Testis (tissue), 3 donors: ENCODE data around the gene UPK3BL2. TPM values are rescaled to one million over a fixed set of nuclear protein-coding genes. Genes with fewer than 3 reads are reported as not detected.
"Not testable (repeated sequence)": the region's sequence is repeated elsewhere in the genome, so short reads cannot be mapped to it uniquely, and the experiment has no call there.

Source experiments
- DNase-seq: peaks from one replicate; pipeline ENCODE4 v3.0.0-alpha.2; 2019
- H3K27ac ChIP-seq, 2 donors: fragments of 200-600 bp; sonication (generic); one replicate each; pipeline ENCODE4 v1.5.1; 2019
- H3K27me3 ChIP-seq: fragments of 200-600 bp; sonication (generic); one replicate; pipeline ENCODE4 v1.5.1; 2019
- H3K36me3 ChIP-seq: fragments of 200-600 bp; sonication (generic); one replicate; pipeline ENCODE4 v1.5.1; 2017; ENCODE audit warnings: low read depth; ENCODE audit errors: missing control alignments
- H3K4me1 ChIP-seq: fragments of 200-600 bp; sonication (generic); one replicate; pipeline ENCODE4 v1.5.1; 2019
- H3K4me3 ChIP-seq, 2 donors: fragments of 200-600 bp; sonication (generic); one replicate each; pipeline ENCODE4 v1.5.1; 2017 to 2019
- H3K9me3 ChIP-seq: fragments of 200-600 bp; sonication (generic); one replicate; pipeline ENCODE4 v1.5.1; 2017
- WGBS, 2 donors: methylation state at CpG; one replicate each; pipeline ENCODE4 v1.1.5; 2018; 5-methylcytosine and 5-hydroxymethylcytosine counted together
- intact Hi-C: fragments of 100-400 bp; cut with DNase I; formaldehyde crosslinking; loops from one replicate; pipeline ENCODE4 v1.15.1; 2023; ENCODE audit warnings: low total_unique reads
- polyA plus RNA-seq: library from polyadenylated mRNA; stranded (reverse); fragments of 350-450 nt; fragmentation: Illumina TruSeq; extraction: RNeasy Lipid Tissue Mini Kit (QIAGEN cat#74804); gene quantifications from one replicate; pipeline ENCODE4 v1.2.3, GENCODE V29; 2014; ENCODE audit warnings: low read depth, low replicate concordance; ENCODE audit not compliant: insufficient read depth
- total RNA-seq, 2 donors: library from RNA; depleted of rRNA; stranded (reverse); fragments of >200 nt; gene quantifications; one replicate each; pipeline ENCODE4 v1.2.3, GENCODE V29; 2016

Gene UPK3BL2
- total and polyA plus RNA-seq, 3 donors from 2014 or later = 4.4 to 10.5 (median 5.6) TPM

GRCh38 chr7:102490529-102491075 lies 52.9 kb downstream of the UPK3BL2 start:
- H3K4me3 ChIP-seq, H3K4me1 ChIP-seq, H3K9me3 ChIP-seq, H3K27ac ChIP-seq, H3K27me3 ChIP-seq, intact Hi-C loops, DNase-seq, H3K36me3 ChIP-seq: not testable (repeated sequence)
- no CpG with 5 or more reads among the region's 12 CpGs for WGBS, 2 donors

Other genes starting within 250 kb of the UPK3BL2 start
- gene SPDYE6, start 187.3 kb downstream of the UPK3BL2 start, total RNA-seq = 1 to 10 TPM; 2.3 to 5.2 TPM
- gene SPDYE6, start 187.3 kb downstream of the UPK3BL2 start, polyA plus RNA-seq = 6.7 TPM
- gene PRKRIP1, start 147.3 kb downstream of the UPK3BL2 start, total RNA-seq = 10 to 100 TPM; 52.5 to 71.1 TPM
- 50.8 TPM for gene PRKRIP1, start 147.3 kb downstream of the UPK3BL2 start, polyA plus RNA-seq
- 10 to 100 TPM in 1 of 2 donors, 1 to 10 TPM in 1; 9.7 to 10.3 TPM for gene ORAI2, start 110.1 kb downstream of the UPK3BL2 start, total RNA-seq
- gene ORAI2, start 110.1 kb downstream of the UPK3BL2 start, polyA plus RNA-seq = 9.9 TPM
- gene ALKBH4, start 78.8 kb downstream of the UPK3BL2 start, total RNA-seq = 10 to 100 TPM; 26.7 to 27.7 TPM
- 9.3 TPM for gene ALKBH4, start 78.8 kb downstream of the UPK3BL2 start, polyA plus RNA-seq
- gene LRWD1, start 78.7 kb downstream of the UPK3BL2 start, total RNA-seq = 100 to 1,000 TPM; 221 to 350 TPM
- gene LRWD1, start 78.7 kb downstream of the UPK3BL2 start, polyA plus RNA-seq = 540 TPM
- 10 to 100 TPM; 33.9 to 46.0 TPM for gene POLR2J, start 64.8 kb downstream of the UPK3BL2 start, total RNA-seq
- 73.1 TPM for gene POLR2J, start 64.8 kb downstream of the UPK3BL2 start, polyA plus RNA-seq
- gene RASA4B, start 25.9 kb downstream of the UPK3BL2 start, total RNA-seq = 10 to 100 TPM; 11.5 to 15.7 TPM
- 18.5 TPM for gene RASA4B, start 25.9 kb downstream of the UPK3BL2 start, polyA plus RNA-seq
- gene SPDYE2, start 7.5 kb upstream of the UPK3BL2 start, total RNA-seq = 10 to 100 TPM in 1 of 2 donors, 1 to 10 TPM in 1; 5.4 to 15.6 TPM
- 19.5 TPM for gene SPDYE2, start 7.5 kb upstream of the UPK3BL2 start, polyA plus RNA-seq
- 10 to 100 TPM; 31.3 to 45.5 TPM for gene POLR2J3, start 28.9 kb upstream of the UPK3BL2 start, total RNA-seq
- gene POLR2J3, start 28.9 kb upstream of the UPK3BL2 start, polyA plus RNA-seq = 66.4 TPM
- gene RASA4, start 73.1 kb upstream of the UPK3BL2 start, total RNA-seq = 10 to 100 TPM; 28.0 to 49.0 TPM
- gene RASA4, start 73.1 kb upstream of the UPK3BL2 start, polyA plus RNA-seq = 43.3 TPM
- 10 to 100 TPM; 22.5 to 24.2 TPM for gene UPK3BL1, start 99.1 kb upstream of the UPK3BL2 start, total RNA-seq
- gene UPK3BL1, start 99.1 kb upstream of the UPK3BL2 start, polyA plus RNA-seq = 27.4 TPM
- gene SPDYE2B, start 106.6 kb upstream of the UPK3BL2 start, total RNA-seq = 10 to 100 TPM in 1 of 2 donors, 1 to 10 TPM in 1; 1.4 to 10.6 TPM
- gene SPDYE2B, start 106.6 kb upstream of the UPK3BL2 start, polyA plus RNA-seq = 3.3 TPM
- 10 to 100 TPM in 1 of 2 donors, 1 to 10 TPM in 1; 7.6 to 10.2 TPM for gene POLR2J2, start 128.0 kb upstream of the UPK3BL2 start, total RNA-seq
- gene POLR2J2, start 128.0 kb upstream of the UPK3BL2 start, polyA plus RNA-seq = 1.4 TPM
- 10 to 100 TPM; 15.2 to 23.9 TPM for gene FAM185A, start 205.3 kb upstream of the UPK3BL2 start, total RNA-seq
- 4.5 TPM for gene FAM185A, start 205.3 kb upstream of the UPK3BL2 start, polyA plus RNA-seq